Adrenal gland (tissue), 12 donors: Measurements from ENCODE around the gene USP34. TPM values are rescaled to one million over a fixed set of nuclear protein-coding genes. Genes with fewer than 3 reads are reported as not detected.

Source experiments
- DNase-seq, 7 donors: peaks; one replicate each; pipeline ENCODE4 v3.0.0-alpha.2; 2019 to 2020
- H3K27ac ChIP-seq, 5 donors: fragments of 200-600 bp; sonication (generic) in 4 of 5; 1 replicate in 3 of 5; 2 replicates in 2 of 5; pipeline versions ENCODE4 v1.5.1 to v1.8.0; 2016 to 2020; ENCODE audit warnings: mild to moderate bottlenecking in 1 of 5
- H3K27me3 ChIP-seq: fragments of 200-600 bp; 2 replicates; pipeline ENCODE4 v1.8.0; 2021
- H3K36me3 ChIP-seq, 2 donors: fragments of 200-600 bp; replicated peaks in 1 of 2; 1 replicate in 1 of 2; 2 replicates in 1 of 2; pipeline versions ENCODE4 v1.5.1 to v1.8.0; 2018 to 2022
- H3K4me1 ChIP-seq, 2 donors: fragments of 200-600 bp; replicated peaks in 1 of 2; 1 replicate in 1 of 2; 2 replicates in 1 of 2; pipeline versions ENCODE4 v1.5.1 to v1.8.0; 2018 to 2021
- H3K4me3 ChIP-seq, 4 donors: fragments of 200-600 bp; sonication (generic) in 3 of 4; one replicate each; pipeline ENCODE4 v1.5.1; 2016 to 2018
- H3K9me3 ChIP-seq, 3 donors: fragments of 200-600 bp; sonication (generic) in 1 of 3; replicated peaks in 1 of 3; 1 replicate in 2 of 3; 2 replicates in 1 of 3; pipeline versions ENCODE4 v1.5.1 to v1.8.0; 2016 to 2021
- POLR2A ChIP-seq, 2 donors: fragments of 450-650 bp; IDR thresholded peaks; one replicate each; pipeline ENCODE4 v1.6.1; 2017; ENCODE audit warnings: antibody characterized with exemption in 2 of 2, mild to moderate bottlenecking in 2 of 2, moderate library complexity in 1 of 2
- WGBS, 4 donors: extraction: QIAGEN DNeasy Blood & Tissue Kit in 2 of 4; methylation state at CpG; one replicate each; pipeline versions ENCODE4 v1.1.5 to v1.1.7; 2013 to 2017; 5-methylcytosine and 5-hydroxymethylcytosine counted together
- intact Hi-C, 2 donors: fragments of 100-400 bp; cut with DNase I; formaldehyde crosslinking; loops; one replicate each; pipeline versions ENCODE4 v1.14.1 to v1.15.0; 2022 to 2023
- polyA plus RNA-seq, 3 donors: library from polyadenylated mRNA; stranded (reverse); fragments of 200-250 nt in 2 of 3; fragments of 350-450 nt in 1 of 3; fragmentation: Illumina TruSeq in 1 of 3; extraction: RNeasy Lipid Tissue Mini Kit (QIAGEN cat#74804) in 1 of 3; gene quantifications; one replicate each; pipeline ENCODE4 v1.2.3, GENCODE V29; 2013 to 2014
- total RNA-seq, 9 donors: library from RNA; depleted of rRNA in 4 of 9; stranded (reverse); fragments of >200 nt in 4 of 9; fragments of 120-200 nt in 1 of 9; fragmentation: NEBNext Ultra II Directional in 1 of 9; extraction: Animal tissue kit (Norgen Biotek cat#: 25700) in 1 of 9; gene quantifications; one replicate each; pipeline versions ENCODE4 v1.1.0 to v1.2.4, GENCODE V29; 2013 to 2023
- TF ChIP-seq, protein P1 (sequence below), 6 experiments: fragments of 450-650 bp in 4 of 6; fragments of 200-600 bp in 2 of 6; sonication (generic) in 1 of 6; IDR thresholded peaks; 1 replicate in 5 of 6; 2 replicates in 1 of 6; pipeline versions ENCODE4 v1.5.1 to v1.8.0; 2016 to 2021; ENCODE audit warnings: antibody characterized with exemption in 6 of 6, mild to moderate bottlenecking in 2 of 6, moderate library complexity in 1 of 6
- donor health status: healthy with polysubstance abuse.
- donor health status: Bipolar disorder and iron deficiency.
- donor health status: DM: yes; HTN: yes; CAD: no.
- donor health status: DM: no; HTN: no; CAD: no.
- donor health status: DM: no; HTN: no; CAD: no.
- donor health status: DM: yes; HTN: yes; CAD: no.

USP34 gene
- total and polyA plus RNA-seq, 12 donors, result 78.1 to 163 (median 99.2) TPM

GRCh38 chr2:61510674-61511671 lies 40.1 kb upstream of the USP34 start:
- no peaks in the 10 kb centered on the region for H3K27me3 ChIP-seq
- H3K4me3 ChIP-seq, result no peak overlapping the region
- no peaks in the 10 kb centered on the region for H3K9me3 ChIP-seq
- no peak overlapping the region for H3K27ac ChIP-seq
- peak in 1 of 7 donors; percentile 30 for DNase-seq
- H3K36me3 ChIP-seq, result peaks cover 0 to 46% of the 10 kb centered on the region in 2 donors
- intact Hi-C loops, result no loop called here
- TF ChIP-seq, protein P1, sequence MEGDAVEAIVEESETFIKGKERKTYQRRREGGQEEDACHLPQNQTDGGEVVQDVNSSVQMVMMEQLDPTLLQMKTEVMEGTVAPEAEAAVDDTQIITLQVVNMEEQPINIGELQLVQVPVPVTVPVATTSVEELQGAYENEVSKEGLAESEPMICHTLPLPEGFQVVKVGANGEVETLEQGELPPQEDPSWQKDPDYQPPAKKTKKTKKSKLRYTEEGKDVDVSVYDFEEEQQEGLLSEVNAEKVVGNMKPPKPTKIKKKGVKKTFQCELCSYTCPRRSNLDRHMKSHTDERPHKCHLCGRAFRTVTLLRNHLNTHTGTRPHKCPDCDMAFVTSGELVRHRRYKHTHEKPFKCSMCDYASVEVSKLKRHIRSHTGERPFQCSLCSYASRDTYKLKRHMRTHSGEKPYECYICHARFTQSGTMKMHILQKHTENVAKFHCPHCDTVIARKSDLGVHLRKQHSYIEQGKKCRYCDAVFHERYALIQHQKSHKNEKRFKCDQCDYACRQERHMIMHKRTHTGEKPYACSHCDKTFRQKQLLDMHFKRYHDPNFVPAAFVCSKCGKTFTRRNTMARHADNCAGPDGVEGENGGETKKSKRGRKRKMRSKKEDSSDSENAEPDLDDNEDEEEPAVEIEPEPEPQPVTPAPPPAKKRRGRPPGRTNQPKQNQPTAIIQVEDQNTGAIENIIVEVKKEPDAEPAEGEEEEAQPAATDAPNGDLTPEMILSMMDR (IDR thresholded peaks at IDR 0.05), result no peak
- no peak for TF ChIP-seq POLR2A (IDR thresholded peaks at IDR 0.05)
- 91 to 94% (median 93%) methylated on average over 19 of the region's 19 CpGs for WGBS, 4 donors
- H3K4me1 ChIP-seq, result no peaks in the 10 kb centered on the region

- H3K4me1 ChIP-seq, result peaks cover 0 to 3% of the 10 kb centered on the region in 2 donors
- no peaks in the 10 kb centered on the region for H3K9me3 ChIP-seq
- no peaks in the 10 kb centered on the region for H3K27me3 ChIP-seq
- no peak for DNase-seq
- peaks cover 0 to 27% of the 10 kb centered on the region in 2 donors for H3K36me3 ChIP-seq
- WGBS, 4 donors, result 52 to 76% (median 65%) methylated on average over 2 of the region's 2 CpGs
- TF ChIP-seq, protein P1 (IDR thresholded peaks at IDR 0.05), result no peak
- TF ChIP-seq POLR2A (IDR thresholded peaks at IDR 0.05), result no peak
- no peak overlapping the region for H3K27ac ChIP-seq
- intact Hi-C loops, result no loop called here
- H3K4me3 ChIP-seq, result no peak overlapping the region
Observed at GRCh38 chr2:61504949-61505348, 34.1 kb upstream of the USP34 start.

DNA sequence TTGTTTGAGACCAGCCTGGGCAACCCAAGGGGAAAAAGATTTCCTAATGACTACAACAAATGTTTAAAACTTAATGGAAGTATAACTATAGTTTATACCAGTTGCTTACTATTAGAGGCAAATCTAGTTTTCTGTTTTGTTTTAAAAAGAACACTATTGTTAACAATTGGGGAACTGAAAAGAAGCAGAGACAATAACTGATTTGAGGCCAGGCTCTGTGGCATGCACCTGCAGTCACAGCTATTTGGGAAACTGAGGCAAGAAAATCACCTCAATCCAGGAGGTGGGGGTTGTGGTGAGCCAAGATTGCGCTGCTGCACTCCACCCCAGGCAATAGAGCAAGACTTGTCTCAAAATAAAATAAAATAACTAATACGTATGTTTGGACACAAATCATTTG lies 28.2 kb upstream of the USP34 start:
- DNase-seq, result no peak
- peaks cover 0 to 79% of the 10 kb centered on the region in 2 donors for H3K36me3 ChIP-seq
- intact Hi-C loops, result no loop called here
- no peaks in the 10 kb centered on the region for H3K9me3 ChIP-seq
- TF ChIP-seq, protein P1 (IDR thresholded peaks at IDR 0.05), result no peak
- TF ChIP-seq POLR2A (IDR thresholded peaks at IDR 0.05), result no peak
- WGBS, 4 donors, result 95 to 100% (median 97%) methylated on average over 2 of the region's 2 CpGs
- H3K27ac ChIP-seq, result no peak overlapping the region
- H3K27me3 ChIP-seq, result no peaks in the 10 kb centered on the region
- no peak overlapping the region for H3K4me3 ChIP-seq
- no peaks in the 10 kb centered on the region for H3K4me1 ChIP-seq

DNA sequence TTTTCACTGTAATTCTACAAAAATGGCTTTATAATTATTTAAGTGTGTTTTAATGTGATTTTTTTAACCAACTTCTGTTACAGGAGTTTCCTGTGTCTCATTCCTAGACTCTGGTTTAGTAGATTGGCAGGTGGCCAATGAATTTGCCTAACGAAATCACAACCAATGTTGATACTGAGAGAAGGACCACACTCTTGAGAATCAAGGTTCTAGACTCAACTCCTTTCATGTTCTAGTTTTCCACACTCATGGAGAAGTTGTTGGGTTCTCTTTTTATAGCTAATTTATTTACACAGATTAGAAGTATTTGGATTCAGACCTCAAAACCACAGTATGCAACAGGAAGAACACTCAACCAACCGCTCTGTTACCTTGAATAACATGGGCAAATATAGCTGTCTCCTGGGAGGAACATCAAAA lies 22.6 kb upstream of the USP34 start:
- intact Hi-C loops, result no loop called here
- no peaks in the 10 kb centered on the region for H3K9me3 ChIP-seq
- peak overlapping the region in 1 of 5 donors; percentile 0 for H3K27ac ChIP-seq
- 65 to 75% (median 69%) methylated on average over 2 of the region's 2 CpGs for WGBS, 4 donors
- TF ChIP-seq, protein P1 (IDR thresholded peaks at IDR 0.05), result no peak
- no peak for TF ChIP-seq POLR2A (IDR thresholded peaks at IDR 0.05)
- H3K4me3 ChIP-seq, result no peak overlapping the region
- peak in 1 of 7 donors; percentile 35 for DNase-seq
- H3K4me1 ChIP-seq, result no peaks in the 10 kb centered on the region
- no peaks in the 10 kb centered on the region for H3K27me3 ChIP-seq
- H3K36me3 ChIP-seq, result peaks cover 0 to 97% of the 10 kb centered on the region in 2 donors
